GM18868 (cell line): Measurements from ENCODE around the gene DNASE1L3.
A peak's percentile ranks its signal among the peaks of the same experiment; 100 is the strongest.
"Not testable (repeated sequence)": the region's sequence is repeated elsewhere in the genome, so short reads cannot be mapped to it uniquely, and the experiment has no call there.

Source experiments
- ATAC-seq: cut with Tn5 transposase; IDR thresholded peaks from one replicate; pipeline ENCODE4 v1.9.1; 2021; ENCODE audit warnings: mild to moderate bottlenecking, moderate library complexity; ENCODE audit not compliant: unreplicated experiment

DNASE1L3 gene

GRCh38 chr3:58210761-58211460 lies at the start of gene DNASE1L3:
Gene DNASE1L3, minus strand, starts transcription at chr3:58210972. Its CDS starts 66 bp downstream, at chr3:58210906.
- no peak for ATAC-seq

- ATAC-seq, result no peak
Measured at GRCh38 chr3:58260261-58260731, 49.5 kb upstream of the DNASE1L3 start.

GRCh38 chr3:58258392-58259055 lies 47.8 kb upstream of the DNASE1L3 start:
- ATAC-seq, result no peak

- no peak for ATAC-seq
Measured at GRCh38 chr3:58256511-58256910, 45.7 kb upstream of the DNASE1L3 start.

- ATAC-seq, result no peak
Measured at GRCh38 chr3:58256061-58256460, 45.3 kb upstream of the DNASE1L3 start.

GRCh38 chr3:58254144-58254543 lies 43.4 kb upstream of the DNASE1L3 start:
- ATAC-seq, result no peak

- ATAC-seq, result no peak
Measured at GRCh38 chr3:58251631-58252035, 40.9 kb upstream of the DNASE1L3 start.

- ATAC-seq, result no peak
Measured at GRCh38 chr3:58250093-58250707, 39.4 kb upstream of the DNASE1L3 start.

GRCh38 chr3:58249358-58250092 lies 38.8 kb upstream of the DNASE1L3 start:
- ATAC-seq, result peak; percentile 74

GRCh38 chr3:58246148-58247047 lies 35.6 kb upstream of the DNASE1L3 start:
- ATAC-seq, result no peak

- ATAC-seq, result no peak
Measured at GRCh38 chr3:58243976-58244585, 33.3 kb upstream of the DNASE1L3 start.

GRCh38 chr3:58242860-58243259 lies 32.1 kb upstream of the DNASE1L3 start:
- not testable (repeated sequence) for ATAC-seq

GRCh38 chr3:58242340-58242739 lies 31.6 kb upstream of the DNASE1L3 start:
- ATAC-seq, result no peak

- ATAC-seq, result no peak
Measured at GRCh38 chr3:58241306-58242044, 30.7 kb upstream of the DNASE1L3 start.

- no peak for ATAC-seq
Measured at GRCh38 chr3:58238830-58239229, 28.1 kb upstream of the DNASE1L3 start.

GRCh38 chr3:58237941-58238681 lies 27.3 kb upstream of the DNASE1L3 start:
- ATAC-seq, result peak; percentile 19

- peak; percentile 63 for ATAC-seq
Measured at GRCh38 chr3:58237238-58237940, 26.6 kb upstream of the DNASE1L3 start, which contains the start of gene ABHD6. Gene ABHD6, plus strand, starts transcription at chr3:58237792. Its CDS starts 18,795 bp downstream, at chr3:58256587.
